ENCODE results near the gene HMGCS1. TPM values are rescaled to one million over a fixed set of nuclear protein-coding genes. Genes with fewer than 3 reads are reported as not detected.

HMGCS1 gene
- total RNA-seq, 2 donors from 2014 or later, result 10.9 to 22.8 TPM

GRCh38 chr5:43348861-43349363 is 35.7 kb upstream of the HMGCS1 start:
- no peaks in the 10 kb centered on the region for H3K9me3 ChIP-seq
- H3K36me3 ChIP-seq (replicated peaks in 1 of 2; ENCODE audit: insufficient read depth in 1 of 2, low read depth in 2 of 2), result no peaks in the 10 kb centered on the region
- TF ChIP-seq POLR2A (IDR thresholded peaks at IDR 0.05) (no peak), CTCF (IDR thresholded peaks at IDR 0.05) (no peak)
- H3K4me1 ChIP-seq, result no peaks in the 10 kb centered on the region
- no peak for ATAC-seq
- H3K4me3 ChIP-seq, result no peak overlapping the region
- no peaks in the 10 kb centered on the region for H3K27me3 ChIP-seq
- no peak for DNase-seq
- intact Hi-C loops (cut with DNase I), result no loop called here
- no peak overlapping the region for H3K27ac ChIP-seq
- WGBS, 2 donors, result 85 to 92% methylated on average over 1 of the region's 1 CpG

DNA sequence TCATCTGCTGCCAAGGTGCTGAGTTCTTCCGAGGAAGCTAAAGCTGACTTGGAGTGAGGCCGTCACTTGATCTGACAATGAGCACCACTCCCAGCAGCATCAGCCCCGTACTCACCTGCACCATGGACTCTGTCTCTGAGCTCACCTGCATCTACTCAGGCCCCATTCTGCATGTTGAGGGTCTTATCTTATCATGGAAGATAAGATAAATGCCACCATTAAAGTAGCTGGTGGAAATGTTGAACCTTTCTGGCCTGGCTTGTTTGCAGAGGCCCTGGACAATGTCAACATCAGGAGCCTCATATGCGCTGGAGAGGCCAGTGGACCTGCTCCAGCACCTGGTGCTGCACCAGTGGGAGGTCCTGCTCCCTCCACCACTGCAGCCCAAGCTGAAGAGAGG is 35.0 kb upstream of the HMGCS1 start:
- no peaks in the 10 kb centered on the region for H3K9me3 ChIP-seq

GRCh38 chr5:43338862-43339261 is 25.6 kb upstream of the HMGCS1 start:
- no peaks in the 10 kb centered on the region for H3K4me1 ChIP-seq
- 62 to 81% methylated on average over 1 of the region's 1 CpG for WGBS, 2 donors
- peaks cover 0 to 7% (median 0%) of the 10 kb centered on the region in 3 donors for H3K9me3 ChIP-seq
- no peak overlapping the region for H3K27ac ChIP-seq
- ATAC-seq, result no peak
- TF ChIP-seq CTCF (IDR thresholded peaks at IDR 0.05), result no peak
- no peak for TF ChIP-seq POLR2A (IDR thresholded peaks at IDR 0.05)
- no peak overlapping the region for H3K4me3 ChIP-seq
- DNase-seq, result peak in 1 of 4 donors; percentile 6
- H3K27me3 ChIP-seq, result no peaks in the 10 kb centered on the region
- intact Hi-C loops (cut with DNase I), result no loop called here
- H3K36me3 ChIP-seq (replicated peaks in 1 of 2; ENCODE audit: insufficient read depth in 1 of 2, low read depth in 2 of 2), result no peaks in the 10 kb centered on the region

More for the DNA sequence above, 35.0 kb upstream of the HMGCS1 start:
- Histone ChIP-seq H3K36me3 (replicated peaks in 1 of 2; ENCODE audit: insufficient read depth in 1 of 2, low read depth in 2 of 2) (no peaks in the 10 kb centered on the region), H3K27me3 (no peaks in the 10 kb centered on the region), H3K27ac (no peak overlapping the region), H3K4me3 (no peak overlapping the region), H3K4me1 (no peaks in the 10 kb centered on the region)
- TF ChIP-seq CTCF (IDR thresholded peaks at IDR 0.05) (no peak), POLR2A (IDR thresholded peaks at IDR 0.05) (no peak)
- DNase-seq (no peak), ATAC-seq (no peak)
- intact Hi-C loops (cut with DNase I), result no loop called here
- 35 to 41% methylated on average over 4 of the region's 4 CpGs for whole genome bisulfite sequencing, 2 donors

DNA sequence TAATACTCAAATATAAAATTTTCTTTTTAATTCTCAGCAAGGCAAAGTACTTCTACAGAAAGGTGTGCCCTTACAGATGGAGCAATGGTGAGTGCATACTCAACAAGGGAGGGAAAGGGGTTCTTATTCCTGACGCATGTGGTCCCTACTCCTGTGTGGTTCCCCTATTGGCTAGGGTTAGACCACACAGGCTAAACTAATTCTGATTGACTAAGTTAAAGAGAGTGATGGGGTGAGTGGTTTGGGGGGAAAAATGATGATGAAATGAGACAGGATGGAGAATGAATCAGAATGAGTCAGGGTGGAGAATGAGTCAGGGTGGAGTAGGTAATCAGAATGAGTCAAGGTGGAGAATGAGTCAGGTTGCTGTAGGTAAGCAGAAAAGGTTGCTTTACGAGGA is 22.9 kb upstream of the HMGCS1 start:
- H3K4me3 ChIP-seq, result no peak overlapping the region
- H3K4me1 ChIP-seq, result no peaks in the 10 kb centered on the region
- H3K9me3 ChIP-seq, result peaks cover 0 to 6% (median 0%) of the 10 kb centered on the region in 3 donors
- H3K36me3 ChIP-seq (replicated peaks in 1 of 2; ENCODE audit: insufficient read depth in 1 of 2, low read depth in 2 of 2), result no peaks in the 10 kb centered on the region
- H3K27me3 ChIP-seq, result no peaks in the 10 kb centered on the region
- no peak for TF ChIP-seq POLR2A (IDR thresholded peaks at IDR 0.05)
- TF ChIP-seq CTCF (IDR thresholded peaks at IDR 0.05), result no peak
- no peak for DNase-seq
- ATAC-seq, result no peak
- intact Hi-C loops (cut with DNase I), result no loop called here
- 69 to 78% methylated on average over 2 of the region's 2 CpGs for WGBS, 2 donors
- H3K27ac ChIP-seq, result no peak overlapping the region

DNA sequence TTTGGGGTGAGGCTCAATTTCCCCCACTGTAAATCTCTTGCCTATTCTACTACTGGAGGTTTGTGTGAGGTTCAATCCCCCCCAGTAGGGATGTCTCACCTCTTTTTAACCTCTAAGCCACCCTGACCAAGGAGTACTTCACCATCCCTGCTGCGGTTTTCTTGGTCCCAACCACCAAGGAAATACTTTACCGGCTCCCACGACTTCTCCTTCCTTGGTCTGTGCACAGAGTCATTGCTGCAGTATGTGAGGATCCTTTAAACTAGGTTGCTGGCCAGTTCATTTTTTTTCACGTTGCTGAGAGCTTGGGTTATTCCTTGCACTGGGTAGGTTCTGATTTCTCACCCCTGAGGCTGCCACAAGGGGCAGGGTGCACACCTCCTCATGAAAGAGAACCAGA is 22.5 kb upstream of the HMGCS1 start:
- no peak for DNase-seq
- WGBS, 2 donors, result 62 to 75% methylated on average over 4 of the region's 4 CpGs
- ATAC-seq, result no peak
- intact Hi-C loops (cut with DNase I), result no loop called here
- H3K36me3 ChIP-seq (replicated peaks in 1 of 2; ENCODE audit: insufficient read depth in 1 of 2, low read depth in 2 of 2), result no peaks in the 10 kb centered on the region
- no peaks in the 10 kb centered on the region for H3K4me1 ChIP-seq
- H3K4me3 ChIP-seq, result no peak overlapping the region
- peaks cover 0 to under 1% (median 0%) of the 10 kb centered on the region in 3 donors for H3K9me3 ChIP-seq
- no peak overlapping the region for H3K27ac ChIP-seq
- no peak for TF ChIP-seq POLR2A (IDR thresholded peaks at IDR 0.05)
- TF ChIP-seq CTCF (IDR thresholded peaks at IDR 0.05), result no peak
- H3K27me3 ChIP-seq, result no peaks in the 10 kb centered on the region

Measured in body of pancreas (tissue), 4 donors.